GM12892 (cell line): Measurements from ENCODE around the gene PKNOX1.

Experiments used
- POLR2A ChIP-seq: IDR thresholded peaks from 2 replicates; pipeline ENCODE4 v1.6.1; 2011; ENCODE audit warnings: low read depth, low read length, control low read depth
- POLR2AphosphoS5 ChIP-seq: IDR thresholded peaks from 2 replicates; pipeline ENCODE4 v1.6.1; 2011; ENCODE audit warnings: low read depth, low read length, control low read depth
- TAF1 ChIP-seq: IDR thresholded peaks from 2 replicates; pipeline ENCODE4 v1.6.1; 2011; ENCODE audit warnings: low read depth, mild to moderate bottlenecking, control low read depth, low read length, borderline replicate concordance

DNA sequence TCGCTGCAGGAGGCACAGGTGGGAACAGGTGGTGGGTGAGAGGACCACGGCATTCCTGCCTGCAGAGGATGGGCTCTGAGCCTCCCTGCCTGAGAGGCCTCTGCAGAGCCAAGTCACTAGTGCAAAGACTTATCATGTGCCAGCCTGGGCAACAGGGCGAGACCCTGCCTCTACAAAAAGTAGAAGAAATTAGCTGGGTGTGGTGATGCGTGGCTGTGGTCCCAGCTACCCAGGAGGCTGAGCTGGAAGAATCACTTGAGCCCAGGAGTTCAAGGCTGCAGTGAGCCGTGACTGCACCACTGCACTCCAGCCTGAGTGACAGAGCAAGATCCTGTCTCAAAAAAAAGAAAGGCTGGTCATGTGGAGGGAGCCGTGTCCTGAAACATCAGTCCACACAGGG is 46.4 kb downstream of the PKNOX1 start:
- TF ChIP-seq POLR2A (no peak), TAF1 (no peak), POLR2AphosphoS5 (no peak)
